CD4-positive, alpha-beta T cell treated with Interleukin-17A for 4 hours (primary cell): ENCODE data around the gene CALR3.
A peak's percentile ranks its signal among the peaks of the same experiment; 100 is the strongest.
"Not testable (repeated sequence)": the region's sequence is repeated elsewhere in the genome, so short reads cannot be mapped to it uniquely, and the experiment has no call there.

Experiments used
- DNase-seq: peaks from one replicate; pipeline ENCODE4 v3.0.0-alpha.2; 2020; ENCODE audit warnings: mixed read lengths

The CALR3 gene

DNA sequence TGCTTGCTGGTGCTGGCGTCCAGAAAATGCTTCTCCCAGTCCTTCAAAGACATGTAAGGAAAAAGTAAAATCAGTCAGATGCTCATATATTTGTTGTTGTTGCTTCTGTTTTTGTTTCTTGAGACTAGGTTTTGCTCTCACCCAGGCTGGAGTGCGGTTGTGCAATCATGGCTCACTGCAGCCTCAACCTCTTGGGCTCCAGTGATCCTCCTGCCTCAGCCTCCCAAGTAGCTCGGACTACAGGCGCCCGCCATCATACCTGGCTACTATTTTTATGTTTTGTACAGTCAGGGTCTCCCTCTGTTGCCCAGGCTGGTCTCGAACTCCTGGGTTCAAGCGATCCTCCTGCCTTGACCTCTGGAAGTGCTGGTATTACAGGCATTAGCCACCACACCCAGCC lies 13.2 kb downstream of the CALR3 start:
- DNase-seq = no peak

DNA sequence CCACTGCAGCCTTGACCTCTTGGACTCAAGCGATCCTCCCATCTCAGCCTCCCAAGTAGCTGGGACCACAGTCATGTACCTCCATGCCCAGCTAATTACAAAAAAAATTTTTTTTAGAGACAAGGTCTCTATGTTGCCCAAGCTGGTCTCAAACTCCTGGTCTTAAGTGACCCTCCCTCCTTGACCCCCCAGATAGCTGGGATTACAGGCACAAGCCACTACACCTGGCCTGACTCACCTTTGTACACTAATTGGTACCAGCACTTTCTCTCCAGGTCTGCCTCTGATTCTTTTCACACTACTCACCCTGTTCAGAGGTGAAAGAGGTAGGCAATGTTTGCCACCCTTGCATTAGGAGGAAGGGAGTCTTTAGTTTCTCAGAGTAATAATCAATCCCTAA lies 18.7 kb downstream of the CALR3 start:
- no peak for DNase-seq

DNA sequence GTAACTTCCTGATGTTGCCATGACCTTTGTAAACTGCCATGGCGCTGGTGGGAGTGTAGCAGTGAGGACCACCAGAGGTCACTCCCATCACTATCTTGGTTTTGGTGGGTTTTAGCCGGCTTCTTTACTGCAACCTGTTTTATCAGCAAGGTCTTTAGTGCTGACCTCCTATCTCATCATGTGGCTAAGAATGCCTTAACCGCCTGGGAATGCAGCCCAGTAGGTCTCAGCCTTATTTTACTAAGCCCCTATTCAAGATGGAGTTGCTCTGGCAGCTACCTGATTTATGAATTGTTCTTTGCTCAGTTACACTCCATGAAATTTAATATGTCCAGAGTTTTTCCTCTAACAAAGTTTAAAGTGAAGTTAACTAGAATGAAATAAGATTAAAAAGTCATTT lies 19.6 kb downstream of the CALR3 start:
- no peak for DNase-seq

DNA sequence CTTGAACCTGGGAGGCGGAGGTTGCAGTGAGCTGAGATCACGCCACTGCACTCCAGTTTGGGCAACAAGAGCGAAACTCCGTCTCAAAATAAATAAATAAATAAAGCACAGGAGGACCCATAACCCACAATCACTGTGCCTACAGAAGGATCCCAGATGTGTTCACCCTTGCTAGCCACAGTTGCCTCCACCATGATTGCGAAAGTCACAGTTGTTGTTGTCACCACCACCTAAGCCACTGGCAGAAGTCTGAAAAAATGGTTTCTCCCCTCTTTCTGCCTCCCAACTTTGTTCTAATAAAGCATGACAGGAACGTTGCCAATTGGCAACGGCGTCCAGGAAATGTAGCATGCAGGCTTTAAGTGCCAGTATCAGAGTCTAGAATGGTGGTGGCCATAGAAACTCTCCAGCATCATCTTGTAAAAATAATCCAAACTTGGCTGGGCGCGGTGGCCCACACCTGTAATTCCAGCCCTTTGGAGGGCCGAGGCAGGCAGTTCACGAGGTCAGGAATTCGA lies 22.0 kb downstream of the CALR3 start:
- DNase-seq = no peak

DNA sequence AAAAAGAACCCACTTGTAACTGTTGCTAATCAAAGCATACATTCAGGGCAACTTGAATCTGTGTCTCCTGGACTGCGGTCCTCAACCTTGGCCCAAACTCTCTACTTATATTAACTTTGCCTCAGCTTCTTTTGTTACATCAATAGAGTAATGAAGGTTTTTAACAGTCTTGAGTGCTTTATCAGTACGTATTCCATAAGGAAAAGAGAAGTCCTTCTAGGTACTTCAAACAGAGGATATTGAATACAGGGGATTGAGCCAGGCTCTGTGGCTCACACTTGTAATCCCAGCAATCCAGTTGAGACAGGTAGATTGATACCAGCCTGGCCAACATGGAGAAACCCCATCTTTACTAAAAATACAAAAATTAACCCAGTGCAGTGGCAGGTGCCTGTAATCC lies 23.0 kb downstream of the CALR3 start:
- no peak for DNase-seq

DNA sequence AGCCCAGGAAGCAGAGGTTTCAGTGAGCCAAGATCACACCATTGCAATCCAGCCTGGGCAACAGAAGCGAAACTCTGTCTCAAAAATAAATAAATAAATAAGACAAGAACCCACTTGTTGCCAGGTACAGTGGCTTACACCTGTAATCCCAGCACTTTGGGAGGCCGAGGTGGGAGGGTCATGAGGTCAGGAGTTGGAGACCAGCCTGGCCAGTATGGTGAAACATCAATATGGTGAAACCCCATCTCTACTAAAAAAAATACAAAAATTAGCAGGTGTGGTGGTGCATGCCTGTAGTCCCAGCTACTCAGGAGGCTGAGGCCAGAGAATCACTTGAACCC lies 23.4 kb downstream of the CALR3 start:
- DNase-seq = not testable (repeated sequence)

DNA sequence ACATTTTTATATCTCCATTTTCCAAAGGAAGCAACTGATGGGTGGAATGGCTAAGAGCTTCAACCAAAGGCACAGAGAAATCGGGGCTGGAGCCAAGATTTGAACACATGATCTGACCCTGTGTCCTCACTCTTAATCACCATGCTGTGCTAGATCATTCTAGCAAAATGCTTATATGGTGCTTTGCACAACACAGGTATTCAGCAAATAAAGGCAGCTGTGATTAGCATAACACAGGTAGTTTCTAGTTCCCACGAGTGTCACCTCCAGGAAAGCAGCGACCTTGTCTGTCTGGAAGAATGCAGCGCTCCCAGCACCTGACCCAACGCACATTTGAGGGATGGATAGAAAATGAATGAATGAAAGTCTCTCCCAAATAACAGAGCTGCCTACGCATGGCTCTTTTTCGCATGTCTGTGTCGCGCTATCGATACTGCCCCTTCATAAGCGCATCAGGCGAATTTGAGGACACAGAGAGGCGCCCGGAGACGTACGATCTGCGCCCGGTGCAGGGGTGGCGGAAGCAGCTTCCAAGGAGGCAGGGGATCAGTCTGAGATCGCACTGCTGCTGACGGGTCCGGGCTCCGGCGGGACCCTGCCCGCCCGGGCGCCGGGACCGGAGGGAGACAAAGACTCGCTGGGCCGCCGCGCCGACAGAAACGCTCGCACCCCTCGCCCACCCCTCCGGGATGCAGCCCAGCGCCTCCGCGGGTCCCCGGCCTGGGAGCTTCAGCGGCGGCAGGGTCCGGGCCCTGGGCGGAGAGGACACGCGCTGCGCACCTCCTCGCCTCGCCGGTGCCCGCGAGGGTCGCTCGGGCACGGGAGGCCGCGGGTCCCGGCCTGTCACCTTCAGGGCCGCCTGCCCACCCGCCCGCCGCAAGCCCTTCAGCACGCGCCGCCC lies 24.8 kb downstream of the CALR3 start:
- peak; percentile 35 for DNase-seq

DNA sequence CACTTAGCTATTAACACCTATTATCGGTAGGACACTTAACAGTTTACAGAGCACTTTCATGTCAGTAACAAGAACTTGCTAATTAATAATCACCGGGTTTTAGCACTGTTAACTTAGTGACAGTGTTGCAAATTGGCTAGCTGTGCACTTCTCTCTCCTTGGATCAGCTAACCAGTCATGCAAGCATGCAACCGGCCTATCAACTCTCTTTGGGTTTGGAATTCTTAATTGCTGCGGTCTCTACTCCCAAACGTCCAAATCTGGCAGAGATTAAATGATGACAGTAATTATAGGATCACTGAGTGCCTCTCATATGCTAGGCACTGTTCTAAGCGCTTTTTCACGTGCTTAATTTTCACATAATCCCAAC lies 25.4 kb downstream of the CALR3 start:
- DNase-seq = no peak

DNA sequence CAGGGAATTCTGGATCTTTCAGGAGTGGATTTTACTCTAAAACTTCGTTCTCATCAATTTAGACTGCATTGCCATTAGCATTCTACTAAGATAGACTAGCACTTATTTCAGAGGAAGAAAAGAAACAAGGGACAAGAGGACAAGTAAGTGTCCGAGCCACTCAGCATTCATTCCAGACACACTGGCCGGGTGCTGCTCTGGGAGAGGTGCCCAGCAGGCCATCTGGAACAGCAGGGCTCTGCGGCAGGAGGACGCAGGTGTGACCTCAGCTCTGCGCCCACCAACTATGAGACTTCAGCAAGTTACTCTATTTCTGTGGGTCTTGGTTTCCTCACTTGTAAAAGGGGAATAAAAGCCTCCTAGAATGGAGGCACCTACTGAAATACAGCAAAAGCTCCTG lies 28.4 kb downstream of the CALR3 start:
- no peak for DNase-seq

DNA sequence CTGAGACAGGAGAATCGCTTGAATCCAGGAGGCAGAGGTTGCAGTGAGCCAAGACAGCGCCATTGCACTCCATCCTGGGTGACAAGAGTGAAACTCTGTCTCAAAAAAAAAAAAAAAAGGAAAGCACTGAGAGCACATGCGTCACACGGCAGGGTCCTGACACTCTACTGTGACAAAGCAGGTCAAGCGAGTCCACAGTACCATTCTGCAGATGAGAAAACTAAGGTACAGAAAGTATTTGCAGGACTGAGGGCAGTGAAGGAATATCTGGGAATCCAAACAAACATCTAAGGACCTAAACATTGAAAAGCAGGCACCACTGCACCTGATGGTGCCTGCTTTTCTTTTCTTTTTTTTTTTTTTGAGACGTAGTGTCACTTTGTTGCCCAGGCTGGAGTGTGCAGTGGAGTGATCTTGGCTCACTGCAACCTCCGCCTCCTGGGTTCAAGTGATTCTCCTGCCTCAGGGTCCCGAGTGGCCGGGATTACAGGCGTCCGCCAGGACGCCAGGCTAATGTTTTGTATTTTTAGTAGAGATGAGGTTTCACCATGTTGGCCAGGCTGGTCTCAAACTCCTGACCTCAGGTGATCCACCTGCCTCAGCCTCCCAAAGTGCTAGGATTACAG lies 29.1 kb downstream of the CALR3 start:
- DNase-seq = not testable (repeated sequence)

DNA sequence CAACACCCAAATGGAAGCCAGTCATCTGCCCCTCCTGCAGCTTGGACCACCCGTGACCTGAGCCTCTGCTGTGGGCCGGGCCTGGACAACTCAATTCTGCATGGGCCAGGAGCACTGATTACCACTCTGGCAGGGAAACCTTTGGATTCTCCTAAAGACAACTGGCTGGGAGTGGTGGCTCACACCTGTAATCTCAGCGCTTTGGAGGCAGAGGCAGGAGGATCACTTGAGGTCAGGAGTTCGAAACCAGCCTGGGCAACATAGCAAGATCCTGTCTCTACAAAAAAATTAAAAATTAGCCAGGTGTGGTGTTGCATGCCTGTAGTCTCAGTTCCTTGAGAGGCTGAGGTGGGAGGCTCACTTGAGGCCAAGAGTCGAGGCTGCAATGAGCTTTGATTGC lies 30.7 kb downstream of the CALR3 start:
- DNase-seq = no peak

DNA sequence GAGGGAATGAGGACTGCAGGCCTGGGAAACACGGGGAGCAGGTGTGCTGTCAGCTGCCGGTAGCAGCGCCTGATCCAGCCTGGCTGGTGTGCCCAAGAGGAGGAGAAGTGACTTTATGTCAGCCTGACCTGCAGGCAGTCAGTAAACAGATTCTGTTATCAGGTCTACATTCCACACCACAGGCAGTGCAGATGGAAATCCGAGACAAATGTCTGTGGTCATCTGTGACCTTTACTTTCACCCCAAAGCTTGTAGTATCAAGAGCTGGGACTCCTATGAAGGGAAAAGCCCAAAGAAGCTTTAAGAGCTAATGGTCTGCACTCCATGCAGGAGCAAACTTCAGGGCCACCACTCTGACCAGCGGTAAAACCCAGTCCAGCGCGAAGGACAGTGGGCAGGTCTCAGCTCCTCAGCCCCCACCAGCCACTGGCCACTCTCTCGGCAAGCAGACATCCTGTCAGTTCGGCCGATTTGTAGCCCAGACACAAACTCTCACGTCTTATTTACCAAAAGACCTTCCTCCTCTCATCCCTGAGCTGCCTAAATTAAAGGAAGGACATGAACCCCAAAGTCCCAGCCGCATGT lies 31.9 kb downstream of the CALR3 start:
- DNase-seq = no peak

DNA sequence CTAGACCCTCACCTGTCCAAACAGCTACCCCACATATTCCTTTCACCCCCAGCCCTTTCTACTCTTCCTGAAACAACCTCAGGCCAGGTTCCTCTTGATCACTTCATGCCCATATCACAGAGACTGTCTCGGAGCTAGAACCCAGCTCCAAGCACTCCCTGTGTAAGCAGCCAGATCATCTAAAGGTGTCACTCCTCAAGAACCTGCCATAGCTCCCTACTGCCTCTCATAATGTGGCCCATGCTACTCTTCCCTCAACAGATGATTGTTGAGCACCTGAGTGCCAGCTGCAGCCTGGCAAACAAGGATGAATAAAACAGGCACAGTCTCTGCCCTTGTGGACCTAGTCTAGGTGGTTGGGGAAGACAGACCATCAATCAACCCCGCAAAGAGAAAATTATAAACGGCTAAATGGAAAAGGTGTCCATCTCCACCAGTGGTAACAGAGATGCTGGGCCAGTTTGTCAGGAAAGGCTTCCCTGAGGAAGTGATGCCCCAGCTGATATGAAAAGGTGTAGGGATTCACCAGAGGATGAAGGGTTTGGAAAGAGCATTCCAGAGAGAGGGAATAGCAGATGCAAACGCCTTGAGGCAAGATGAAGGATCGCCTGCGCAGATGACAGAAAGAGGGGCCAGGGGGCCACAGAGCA lies 32.5 kb downstream of the CALR3 start:
- DNase-seq = no peak

DNA sequence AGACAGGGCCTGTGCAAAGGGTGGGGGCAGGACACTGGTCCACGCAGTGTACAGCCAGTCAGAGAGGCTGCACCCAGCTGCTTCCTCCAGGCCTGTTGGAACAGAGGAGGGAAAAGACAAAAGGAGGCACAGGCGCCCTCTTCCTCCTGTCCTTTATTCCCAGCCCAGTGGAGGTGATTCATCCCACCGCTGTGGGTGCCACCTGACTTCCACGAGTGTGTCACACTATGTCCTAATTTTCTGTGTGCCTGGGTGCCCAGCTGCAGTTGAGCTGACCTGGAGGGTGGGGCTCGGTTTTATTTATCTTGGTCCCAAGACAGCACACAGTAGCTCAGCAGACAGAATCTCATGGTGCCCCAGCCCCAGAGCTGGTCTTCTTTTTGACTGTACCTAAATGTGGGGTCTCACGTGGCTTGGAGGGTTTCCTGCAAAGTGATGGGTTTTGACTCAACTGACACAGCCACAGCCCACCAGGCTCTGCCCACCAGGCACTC lies 33.2 kb downstream of the CALR3 start:
- DNase-seq = no peak

DNA sequence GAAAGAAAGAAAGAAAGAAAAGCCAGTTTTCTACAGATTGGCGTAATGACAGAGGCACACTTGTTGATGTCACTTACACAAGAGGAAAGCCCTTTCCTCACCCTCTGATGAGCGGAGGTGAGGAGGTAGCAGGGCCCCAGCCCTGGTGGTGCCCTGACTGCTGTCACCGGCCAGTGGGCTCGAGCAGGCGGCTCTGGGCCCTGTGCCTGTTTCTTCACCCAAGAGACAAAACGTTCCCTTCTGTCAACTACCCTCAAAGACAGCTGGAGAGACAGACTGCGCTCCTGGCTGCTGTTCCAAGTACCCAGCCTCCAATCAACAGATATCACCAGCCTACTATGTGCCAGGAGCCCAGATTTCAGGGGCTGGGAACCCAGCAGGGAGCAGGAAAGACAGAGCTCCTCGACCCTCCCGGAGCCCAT lies 34.3 kb downstream of the CALR3 start:
- no peak for DNase-seq

DNA sequence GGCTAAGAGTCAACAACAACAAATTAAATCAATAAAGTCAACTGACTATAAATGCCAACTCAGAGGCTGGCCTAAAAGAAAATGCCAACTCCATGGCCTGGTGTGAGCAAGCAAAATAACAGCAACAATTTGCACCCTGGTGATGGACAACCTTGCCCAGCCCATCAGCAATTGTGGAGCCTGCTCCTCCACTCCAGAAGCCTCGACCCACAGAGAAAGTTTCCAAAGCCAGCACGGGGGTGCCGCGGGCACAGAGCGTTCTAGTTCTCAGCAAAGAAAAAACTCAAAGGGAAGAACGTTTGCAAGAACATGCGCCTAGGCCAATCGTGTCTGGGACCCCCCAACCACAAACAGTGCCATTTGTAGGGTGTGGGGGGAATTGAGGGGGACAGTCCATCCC lies 35.5 kb downstream of the CALR3 start:
- DNase-seq = no peak

DNA sequence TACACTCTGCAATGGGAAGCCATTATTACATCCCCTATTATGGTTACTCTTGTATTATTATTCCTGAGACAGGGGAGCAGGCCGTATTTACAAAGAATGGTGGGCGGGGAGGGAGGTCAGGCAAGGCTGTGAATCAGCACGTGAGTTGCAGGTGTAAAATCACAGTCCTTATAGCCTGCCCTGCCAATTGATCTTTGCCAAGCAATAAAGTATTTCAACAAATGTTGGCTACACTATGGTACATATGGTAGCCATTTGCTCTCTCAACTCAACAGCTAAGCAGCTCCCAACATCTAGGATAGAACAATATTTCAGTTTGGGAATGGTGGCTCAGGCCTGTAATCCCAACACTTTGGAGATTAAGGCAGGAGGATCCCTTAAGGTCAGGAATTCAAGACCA lies 36.3 kb downstream of the CALR3 start:
- DNase-seq = no peak

DNA sequence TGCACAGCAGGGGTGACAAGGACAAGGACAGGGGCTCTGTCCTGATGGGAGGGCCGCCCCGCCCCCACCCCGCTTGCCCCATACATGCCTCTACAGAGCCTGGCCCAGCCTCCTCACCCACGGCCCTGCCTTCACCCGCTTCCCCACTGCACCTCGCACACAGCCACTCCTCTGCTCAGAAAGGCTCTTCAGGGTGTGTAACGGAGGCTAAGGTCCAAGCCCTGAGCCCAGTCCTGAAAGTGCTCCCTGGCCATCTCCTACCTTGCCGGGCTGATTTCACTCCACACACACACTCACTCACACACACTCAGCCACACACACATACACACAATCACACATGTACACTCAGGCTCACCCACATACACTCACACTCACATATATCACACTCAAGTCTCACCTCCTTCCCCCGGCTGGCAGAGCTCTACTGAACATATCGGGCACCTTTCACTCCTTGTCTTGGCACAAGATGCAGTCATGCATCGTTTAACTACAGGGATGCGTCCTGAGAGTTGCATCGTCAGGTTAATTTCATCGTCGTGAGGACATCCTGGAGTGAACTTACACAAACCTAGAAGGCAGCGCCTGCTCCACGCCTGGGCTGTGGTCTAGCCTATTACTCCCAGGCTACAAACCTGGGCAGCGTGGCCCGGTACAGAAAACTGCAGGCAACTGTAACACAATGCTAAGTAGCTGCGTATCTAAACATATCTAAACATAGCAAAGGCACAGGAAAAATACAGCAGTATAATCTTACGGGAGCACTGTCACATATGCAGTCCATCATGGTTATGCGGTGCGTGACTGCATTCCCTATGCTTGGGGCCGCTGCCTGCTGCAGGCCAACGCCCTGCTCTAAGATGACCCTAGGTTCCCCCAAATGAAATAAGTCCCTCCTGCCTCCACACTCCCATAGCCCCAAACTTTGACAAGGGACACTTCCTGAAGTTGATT lies 37.3 kb downstream of the CALR3 start:
- no peak for DNase-seq

DNA sequence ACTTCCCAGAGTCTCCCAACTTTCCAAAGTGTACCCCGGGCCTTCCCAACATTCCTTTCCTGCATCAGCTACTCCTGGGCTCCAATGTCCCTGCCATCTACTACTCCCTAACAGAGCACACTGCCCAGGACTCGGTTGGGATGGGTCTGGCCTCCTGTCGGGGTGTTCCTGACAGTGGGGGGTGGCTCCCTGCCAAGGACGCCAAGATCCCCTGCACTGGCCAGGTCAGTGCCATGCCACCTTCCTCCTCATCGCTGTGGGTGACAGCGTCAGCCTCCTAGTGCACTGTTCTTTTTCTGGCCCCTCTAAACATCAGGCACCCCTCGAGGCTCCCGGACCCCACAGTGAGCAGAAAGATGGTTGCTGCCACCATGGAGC lies 38.0 kb downstream of the CALR3 start:
- no peak for DNase-seq

DNA sequence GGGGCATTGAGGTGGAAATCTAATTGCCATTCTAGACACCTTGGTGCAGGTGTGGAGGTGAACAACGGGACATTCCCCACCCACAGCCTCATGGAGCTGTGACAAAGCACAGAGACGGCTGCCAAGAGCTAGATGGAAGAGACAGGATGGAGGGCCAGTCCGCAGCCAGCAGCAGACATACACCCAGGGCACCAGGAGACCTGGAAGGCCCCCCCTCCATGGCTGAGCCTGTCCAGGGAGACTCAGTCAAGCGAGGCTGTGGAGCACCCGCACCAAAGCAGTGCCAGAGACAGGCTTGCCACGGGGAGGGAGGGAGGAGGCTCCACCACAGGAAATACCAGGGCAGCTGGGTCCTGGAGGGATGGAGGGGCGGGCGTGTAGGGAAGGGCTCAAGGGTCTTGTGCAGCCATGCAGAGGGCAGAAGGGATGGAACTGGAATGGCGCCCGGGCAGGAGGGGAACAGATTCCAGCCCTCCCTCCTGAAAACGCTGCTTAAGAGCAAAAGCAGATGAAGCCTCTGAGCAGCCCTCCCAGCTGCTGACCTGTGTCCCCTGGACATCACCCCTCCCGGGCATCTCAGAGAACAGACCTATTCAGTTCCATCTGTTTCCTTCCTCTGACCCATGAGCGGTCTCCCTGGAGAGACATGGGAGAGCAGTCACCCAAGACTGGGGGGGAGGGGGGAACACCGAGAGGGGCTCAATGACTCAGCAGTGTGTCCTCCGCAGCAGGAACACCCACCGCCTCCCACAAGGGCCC lies 38.6 kb downstream of the CALR3 start:
- DNase-seq = peak; percentile 25

DNA sequence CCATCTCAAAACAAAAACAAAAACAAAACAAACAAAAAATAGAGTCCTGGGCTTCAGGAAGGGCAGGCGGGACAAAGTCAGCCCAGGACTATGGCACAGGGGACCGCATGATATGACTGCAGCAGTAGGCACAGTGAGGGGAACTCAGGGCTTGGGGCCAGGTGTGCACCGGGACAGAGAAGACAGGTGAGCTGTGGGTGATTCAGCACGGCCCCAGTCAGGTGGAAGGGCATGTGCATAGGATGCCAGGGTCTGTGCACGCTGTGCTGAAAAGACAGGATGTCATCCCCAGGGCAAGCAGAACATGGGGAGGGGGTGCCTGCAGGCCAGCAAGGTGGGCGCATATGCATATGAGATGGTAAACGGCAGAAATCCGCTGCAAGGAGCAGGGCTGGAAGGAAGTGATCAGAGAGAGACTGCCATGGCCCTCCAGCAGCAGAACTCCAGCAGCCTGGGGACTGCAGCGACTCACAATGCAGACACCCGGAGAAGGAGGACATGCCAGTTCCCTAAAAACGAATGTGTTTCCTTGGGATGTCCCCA lies 39.2 kb downstream of the CALR3 start:
- no peak for DNase-seq
